K562 (cell line): ENCODE data around the gene NRG2. TPM values are rescaled to one million over a fixed set of nuclear protein-coding genes. Genes with fewer than 3 reads are reported as not detected.

Experiments
- ATAC-seq: fragments of 200-7000 bp; cut with Tn5 transposase; 3 replicates; pipeline ENCODE4 v1.9.1; 2020; ENCODE audit warnings: moderate library complexity
- BruUV-seq: library from RNA; stranded (reverse); fragments of 400-500 nt; replicated peaks from 2 replicates; lab custom pipeline; 2021; lab: Mats Ljungman, UMichigan
- CTCF ChIA-PET: fragments of 300-600 bp; formaldehyde crosslinking; extraction: SDS; loops from one replicate; lab custom pipeline; 2021; ENCODE audit warnings: low intra/inter-chr PET ratio; lab: Yijun Ruan, JAX
- POLR2A ChIA-PET: fragments of 300-600, 350-650 bp; sonication (Branson Sonifier 250); formaldehyde crosslinking; extraction: SDS; loops from one replicate; lab custom pipeline; 2021; ENCODE audit warnings: antibody characterized with exemption, inconsistent platforms; lab: Yijun Ruan, JAX
- DNase-seq, 4 experiments: peaks; one replicate each; pipeline versions ENCODE4 v3.0.0 to v3.0.0-alpha.2; 2011 to 2018; ENCODE audit warnings: low spot score in 3 of 4, mixed read lengths in 3 of 4; ENCODE audit errors: extremely low read depth in 1 of 4
- FAIRE-seq: peaks from 2 replicates; lab custom pipeline; 2011; peaks lifted over from hg19 to GRCh38; lab: Jason Lieb, UNC
- H2AFZ ChIP-seq: 2 replicates; pipeline ENCODE4 v1.6.0; 2011; ENCODE audit warnings: low read depth, low read length, control low read depth, inconsistent platforms
- H3K27ac ChIP-seq: fragments of 200-600 bp; 3 replicates; pipeline ENCODE4 v1.8.0; 2011; ENCODE audit warnings: low read depth, mild to moderate bottlenecking, control low read depth, inconsistent platforms, low read length, moderate library complexity, mixed read lengths; ENCODE audit errors: extremely low read depth
- H3K27me3 ChIP-seq, 2 experiments: fragments of 300-600 bp in 1 of 2; 2 replicates in 1 of 2; 3 replicates in 1 of 2; pipeline versions ENCODE4 v1.6.0 to v1.8.0; 2011; ENCODE audit warnings: inconsistent platforms in 2 of 2, low read length in 2 of 2, mild to moderate bottlenecking in 1 of 2, mixed read lengths in 1 of 2, moderate library complexity in 1 of 2; ENCODE audit not compliant: control insufficient read depth in 2 of 2, insufficient read depth in 2 of 2
- H3K36me3 ChIP-seq: fragments of 300-600 bp; 3 replicates; pipeline ENCODE4 v1.8.0; 2011; ENCODE audit warnings: mild to moderate bottlenecking, low read length, inconsistent platforms; ENCODE audit not compliant: control insufficient read depth, insufficient read depth
- H3K4me1 ChIP-seq, 2 experiments: fragments of 200-600 bp in 1 of 2; replicated peaks in 1 of 2; 2 replicates in 1 of 2; 3 replicates in 1 of 2; pipeline versions ENCODE4 v1.5.1 to v1.8.0; 2011; ENCODE audit warnings: inconsistent platforms in 2 of 2, low read length in 2 of 2, mild to moderate bottlenecking in 1 of 2, mixed read lengths in 1 of 2, moderate library complexity in 1 of 2; ENCODE audit not compliant: control insufficient read depth in 2 of 2, insufficient read depth in 2 of 2
- H3K4me2 ChIP-seq: 2 replicates; pipeline ENCODE4 v1.6.1; 2011; ENCODE audit warnings: low read length, control low read depth, inconsistent platforms, mixed read lengths; ENCODE audit not compliant: insufficient read depth
- H3K4me3 ChIP-seq: fragments of 200-600 bp; sonication (generic), shearing (Covaris generic); 2 replicates; pipeline ENCODE4 v1.5.1; 2016; ENCODE audit warnings: control low read depth, inconsistent platforms
- H3K79me2 ChIP-seq: fragments of 200-600 bp; 3 replicates; pipeline ENCODE4 v1.8.0; 2011; ENCODE audit warnings: low read length, inconsistent platforms; ENCODE audit not compliant: control insufficient read depth, insufficient read depth
- H3K9ac ChIP-seq, 2 experiments: 2 replicates each; pipeline versions ENCODE4 v1.6.0 to v1.6.1; 2011; ENCODE audit warnings: low read depth in 2 of 2, low read length in 2 of 2, control low read depth in 1 of 2, inconsistent platforms in 1 of 2, mild to moderate bottlenecking in 1 of 2, mixed read lengths in 1 of 2; ENCODE audit not compliant: insufficient read depth in 1 of 2
- H3K9me1 ChIP-seq: one replicate; pipeline ENCODE4 v1.6.0; 2011; ENCODE audit warnings: inconsistent platforms, mild to moderate bottlenecking, low read length, moderate library complexity; ENCODE audit not compliant: control insufficient read depth, insufficient read depth
- H3K9me3 ChIP-seq: replicated peaks from 2 replicates; pipeline ENCODE4 v1.5.1; 2011; ENCODE audit warnings: low read depth, low read length, inconsistent platforms; ENCODE audit not compliant: control insufficient read depth, insufficient read depth
- H4K20me1 ChIP-seq: replicated peaks from 2 replicates; pipeline ENCODE4 v1.6.1; 2011; ENCODE audit warnings: low read length, inconsistent platforms, mixed read lengths; ENCODE audit not compliant: control insufficient read depth, insufficient read depth
- PHF8 ChIP-seq: fragments of 200-600 bp; sonication (generic); IDR thresholded peaks from 2 replicates; pipeline ENCODE4 v1.6.1; 2012; ENCODE audit warnings: mixed run types, mild to moderate bottlenecking, inconsistent platforms, low read length, moderate library complexity, borderline replicate concordance
- POLR2AphosphoS5 ChIP-seq: IDR thresholded peaks from 2 replicates; pipeline ENCODE4 v1.6.1; 2011; ENCODE audit warnings: mild to moderate bottlenecking, low read depth, low read length, moderate library complexity; ENCODE audit not compliant: control insufficient read depth, insufficient read depth
- POLR2B ChIP-seq: fragments of 450-650 bp; IDR thresholded peaks from 2 replicates; pipeline ENCODE4 v1.6.1; 2018; ENCODE audit warnings: low read depth; ENCODE audit not compliant: partially characterized antibody
- STAT5B ChIP-seq: fragments of 250-450 bp; sonication (Bioruptor Pico); IDR thresholded peaks from 2 replicates; pipeline ENCODE4 v1.8.0; 2021; ENCODE audit warnings: mild to moderate bottlenecking, inconsistent platforms
- TBL1XR1 ChIP-seq, 2 experiments: IDR thresholded peaks; 2 replicates each; pipeline ENCODE4 v1.6.1; 2012; ENCODE audit warnings: improper control_type of control experiment in 2 of 2, low read length in 2 of 2, mild to moderate bottlenecking in 1 of 2
- TEAD1 ChIP-seq, 2 experiments: fragments of 450-650 bp in 1 of 2; sonication (generic) in 1 of 2; formaldehyde crosslinking; IDR thresholded peaks; 2 replicates each; pipeline versions ENCODE4 v1.4.0 to v1.8.0; 2020 to 2022; ENCODE audit warnings: mild to moderate bottlenecking in 2 of 2, missing genetic modification reagents in 1 of 2
- WGBS: fragments of 100-300 bp; shearing (Covaris generic); methylation state at CpG from one replicate; pipeline ENCODE4 v1.1.6; 2016; ENCODE audit warnings: low coverage, mixed read lengths; ENCODE audit not compliant: insufficient coverage; ENCODE audit errors: missing lambda C conversion rate; 5-methylcytosine and 5-hydroxymethylcytosine counted together
- in situ Hi-C: fragments of 300-500 bp; cut with MboI; formaldehyde crosslinking; loops from 4 replicates; pipeline ENCODE4 v1.15.0; 2018; ENCODE audit warnings: inconsistent platforms, mixed read lengths
- intact Hi-C: fragments of 100-400 bp; cut with micrococcal nuclease; formaldehyde crosslinking; loops from 2 replicates; pipeline ENCODE4 v1.14.2; 2022
- polyA plus RNA-seq, 8 experiments: library from polyadenylated mRNA; depleted of rRNA in 4 of 8; stranded (reverse) in 5 of 8; unstranded in 3 of 8; fragments of >200 nt; fragmentation: Nextera tagmentation in 2 of 8; fragmentation: Illumina TruSeq in 1 of 8; extraction: Ambion mirVana in 2 of 8; extraction: Trizol in 1 of 8; gene quantifications; 2 replicates each; pipeline versions ENCODE4 v1.2.1 to v1.2.3, GENCODE V29; 2011 to 2014; ENCODE audit warnings: inconsistent platforms in 1 of 8, missing spikeins in 1 of 8
- total RNA-seq, 7 experiments: library from RNA; depleted of rRNA in 6 of 7; stranded (reverse); fragments of >200 nt in 6 of 7; fragmentation: Illumina TruSeq in 2 of 7; extraction: Trizol in 2 of 7; gene quantifications; 2 replicates each; pipeline versions ENCODE4 v1.2.1 to v1.2.3, GENCODE V29; 2011 to 2021; ENCODE audit warnings: low replicate concordance in 1 of 7
- TF ChIP-seq, protein P1 (sequence below), 2 experiments: fragments of 450-650 bp in 1 of 2; sonication (generic) in 1 of 2; formaldehyde crosslinking in 1 of 2; IDR thresholded peaks in 1 of 2; conservative IDR thresholded peaks in 1 of 2; 2 replicates each; pipeline versions ENCODE4 v1.6.1 to v1.8.1; 2016 to 2023; ENCODE audit warnings: mild to moderate bottlenecking in 2 of 2, moderate library complexity in 2 of 2, inconsistent platforms in 1 of 2, missing genetic modification reagents in 1 of 2
- TF ChIP-seq, protein P2 (sequence below): fragments of 450-650 bp; IDR thresholded peaks from 2 replicates; pipeline ENCODE4 v1.6.1; 2016; ENCODE audit warnings: antibody characterized with exemption

The NRG2 gene
- total and polyA plus RNA-seq, 9 of the 15 experiments (the other 6 are each of a cell fraction or from before 2014, with no cell fraction given) = not detected

DNA sequence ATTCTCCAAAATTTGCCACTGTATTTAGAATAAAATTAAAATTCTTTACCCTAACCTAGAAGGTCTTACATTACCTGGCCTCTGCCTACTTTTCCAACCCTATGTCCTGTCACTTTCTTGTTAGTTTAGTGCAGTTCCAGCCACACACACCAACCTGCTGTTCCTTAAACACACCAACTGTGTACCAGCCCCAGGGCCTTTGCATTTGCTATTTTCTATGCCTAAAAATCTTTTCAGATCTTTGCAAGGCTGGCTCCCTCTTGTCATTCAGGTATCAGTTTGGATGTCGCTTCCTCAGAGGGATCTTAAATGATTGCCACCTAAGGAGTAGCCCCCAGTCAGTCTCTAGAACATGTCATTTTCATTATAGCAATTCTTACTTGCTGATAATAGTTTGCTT is 17.7 kb upstream of the NRG2 start:
- TF ChIP-seq, protein P1, sequence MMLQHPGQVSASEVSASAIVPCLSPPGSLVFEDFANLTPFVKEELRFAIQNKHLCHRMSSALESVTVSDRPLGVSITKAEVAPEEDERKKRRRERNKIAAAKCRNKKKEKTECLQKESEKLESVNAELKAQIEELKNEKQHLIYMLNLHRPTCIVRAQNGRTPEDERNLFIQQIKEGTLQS (IDR thresholded peaks at IDR 0.05) = no peak
- TF ChIP-seq, protein P1 (CRISPR knock-in tag; conservative IDR thresholded peaks at IDR 0.05) = no peak
- TF ChIP-seq TBL1XR1 (IDR thresholded peaks at IDR 0.05; ENCODE audit: low read length in 2 of 2) (no peak), TEAD1 (CRISPR knock-in tag; IDR thresholded peaks at IDR 0.05) (no peak), POLR2B (no peak), PHF8 (no peak), POLR2AphosphoS5 (no peak), STAT5B (CRISPR knock-in tag) (no peak)
- TF ChIP-seq, protein P2, sequence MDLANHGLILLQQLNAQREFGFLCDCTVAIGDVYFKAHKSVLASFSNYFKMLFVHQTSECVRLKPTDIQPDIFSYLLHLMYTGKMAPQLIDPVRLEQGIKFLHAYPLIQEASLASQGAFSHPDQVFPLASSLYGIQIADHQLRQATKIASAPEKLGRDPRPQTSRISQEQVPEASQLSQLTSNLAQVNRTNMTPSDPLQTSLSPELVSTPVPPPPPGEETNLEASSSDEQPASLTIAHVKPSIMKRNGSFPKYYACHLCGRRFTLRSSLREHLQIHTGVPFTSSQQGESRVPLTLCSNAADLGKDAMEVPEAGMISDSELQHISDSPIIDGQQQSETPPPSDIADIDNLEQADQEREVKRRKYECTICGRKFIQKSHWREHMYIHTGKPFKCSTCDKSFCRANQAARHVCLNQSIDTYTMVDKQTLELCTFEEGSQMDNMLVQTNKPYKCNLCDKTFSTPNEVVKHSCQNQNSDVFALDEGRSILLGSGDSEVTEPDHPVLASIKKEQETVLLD = no peak
- TF ChIP-seq, all 486 proteins: peak for 0
- Histone ChIP-seq H4K20me1 (no peaks in the 10 kb centered on the region), H3K9me3 (no peaks in the 10 kb centered on the region), H3K4me2 (no peak overlapping the region), H3K27me3 (peaks cover 14 to 25% of the 10 kb centered on the region in 2 experiments), H3K27ac (no peak overlapping the region), H3K36me3 (no peaks in the 10 kb centered on the region), H3K9me1 (no peaks in the 10 kb centered on the region), H2AFZ (no peak overlapping the region), H3K4me1 (no peaks in the 10 kb centered on the region), H3K4me3 (no peak overlapping the region), H3K9ac (no peak overlapping the region), H3K79me2 (no peaks in the 10 kb centered on the region)
- 6% methylated on average over 1 of the region's 1 CpG for WGBS
- DNase-seq (no peak), ATAC-seq (no peak), FAIRE-seq (no peak)
- CTCF ChIA-PET = no interaction called here
- POLR2A ChIA-PET = no interaction called here
- no TSS peak for BruUV-seq
- intact Hi-C loops = no loop called here
- in situ Hi-C loops = no loop called here
